Ovary (tissue), 3 donors: ENCODE measurements around the gene RASL12.

Experiments used
- EP300 ChIP-seq: sonication (generic); formaldehyde crosslinking; IDR thresholded peaks from one replicate; pipeline ENCODE4 v1.6.1; 2017; ENCODE audit warnings: antibody characterized with exemption
- POLR2A ChIP-seq: fragments of 450-650 bp; IDR thresholded peaks from one replicate; pipeline ENCODE4 v1.6.1; 2017; ENCODE audit warnings: antibody characterized with exemption, mild to moderate bottlenecking, moderate library complexity
- TF ChIP-seq, protein P1 (sequence below), 3 donors: fragments of 450-650 bp in 2 of 3; fragments of 200-600 bp in 1 of 3; IDR thresholded peaks; one replicate each; pipeline versions ENCODE4 v1.5.1 to v1.8.0; 2016 to 2022; ENCODE audit warnings: antibody characterized with exemption in 3 of 3, mild to moderate bottlenecking in 1 of 3
- donor health status: DM: no; HTN: no; CAD: no.

DNA sequence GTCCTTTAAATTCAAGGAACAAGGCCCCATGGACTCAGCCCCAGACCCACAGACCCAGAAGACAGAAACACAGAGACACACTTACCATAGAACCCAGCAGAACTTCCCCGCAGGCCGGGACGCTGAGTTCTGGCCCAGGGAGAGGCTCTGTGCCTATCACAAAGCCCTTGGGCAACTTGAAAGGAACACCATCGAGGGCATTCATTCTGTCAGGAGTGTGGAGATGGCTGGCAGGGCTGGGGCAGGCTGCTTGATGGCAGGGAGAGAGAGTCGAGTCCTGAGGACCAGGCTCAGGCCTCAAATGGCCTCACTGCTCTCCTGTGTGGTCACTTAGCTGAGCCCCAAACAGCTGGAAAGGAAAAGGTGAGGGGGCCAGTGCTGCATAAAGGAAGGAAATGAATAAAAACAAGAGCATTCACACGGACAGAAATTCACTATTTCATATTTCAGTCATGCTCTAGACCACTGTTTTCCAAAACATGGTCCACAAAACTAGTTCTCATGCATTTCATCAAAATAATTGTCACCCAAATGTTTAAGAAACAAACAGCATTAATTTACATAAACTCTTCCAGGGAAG is 38.3 kb upstream of the RASL12 start:
- TF ChIP-seq, protein P1, sequence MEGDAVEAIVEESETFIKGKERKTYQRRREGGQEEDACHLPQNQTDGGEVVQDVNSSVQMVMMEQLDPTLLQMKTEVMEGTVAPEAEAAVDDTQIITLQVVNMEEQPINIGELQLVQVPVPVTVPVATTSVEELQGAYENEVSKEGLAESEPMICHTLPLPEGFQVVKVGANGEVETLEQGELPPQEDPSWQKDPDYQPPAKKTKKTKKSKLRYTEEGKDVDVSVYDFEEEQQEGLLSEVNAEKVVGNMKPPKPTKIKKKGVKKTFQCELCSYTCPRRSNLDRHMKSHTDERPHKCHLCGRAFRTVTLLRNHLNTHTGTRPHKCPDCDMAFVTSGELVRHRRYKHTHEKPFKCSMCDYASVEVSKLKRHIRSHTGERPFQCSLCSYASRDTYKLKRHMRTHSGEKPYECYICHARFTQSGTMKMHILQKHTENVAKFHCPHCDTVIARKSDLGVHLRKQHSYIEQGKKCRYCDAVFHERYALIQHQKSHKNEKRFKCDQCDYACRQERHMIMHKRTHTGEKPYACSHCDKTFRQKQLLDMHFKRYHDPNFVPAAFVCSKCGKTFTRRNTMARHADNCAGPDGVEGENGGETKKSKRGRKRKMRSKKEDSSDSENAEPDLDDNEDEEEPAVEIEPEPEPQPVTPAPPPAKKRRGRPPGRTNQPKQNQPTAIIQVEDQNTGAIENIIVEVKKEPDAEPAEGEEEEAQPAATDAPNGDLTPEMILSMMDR (IDR thresholded peaks at IDR 0.05) = no peak
- no peak for TF ChIP-seq POLR2A
- no peak for TF ChIP-seq EP300
